ENCODE data around the gene INPP5F. TPM values are rescaled to one million over a fixed set of nuclear protein-coding genes. Genes with fewer than 3 reads are reported as not detected.

The INPP5F gene
- total and polyA plus RNA-seq, 10 of the 15 experiments (the other 5 are each of a cell fraction or from before 2014, with no cell fraction given), result 6.0 to 49.3 (median 34.3) TPM

- TF ChIP-seq ETV6 (conservative IDR thresholded peaks at IDR 0.05 in 1 of 2, IDR thresholded peaks at IDR 0.05 in 1 of 2; ENCODE audit: borderline replicate concordance in 1 of 2, low read depth in 1 of 2) (no peak), LARP7 (IDR thresholded peaks at IDR 0.05) (peak; percentile 86), SMARCA5 (IDR thresholded peaks at IDR 0.05) (peak; percentile 76)
Observed at GRCh38 chr10:119725828-119726675, at the start of gene INPP5F (continued).

- POLR2A ChIA-PET, result no interaction called here
- FAIRE-seq (no peak), DNase-seq (ENCODE audit: low read depth, low spot score) (no peak), ATAC-seq (no peak)
- peaks cover 0 to 18% of the 10 kb centered on the region in 2 experiments; a peak in 2 of 4 replicates for H3K36me3 ChIP-seq (ENCODE audit: control insufficient read depth in 2 of 2, insufficient read depth in 2 of 2, low read length in 1 of 2)
- no peak overlapping the region for H3K27ac ChIP-seq (ENCODE audit: control insufficient read depth, insufficient read depth)
- H3K79me2 ChIP-seq (ENCODE audit: control insufficient read depth, insufficient read depth, low read length), result no peaks in the 10 kb centered on the region
- H3K9me3 ChIP-seq (replicated peaks; ENCODE audit: control insufficient read depth, insufficient read depth, low read length), result no peaks in the 10 kb centered on the region
- CTCF ChIA-PET, result interaction anchor here (1.3 kb wide), 1 partner anchor 10 kb away, joined by 6 read pairs; no protein-coding TSS in a partner anchor
- intact Hi-C loops (cut with micrococcal nuclease; ENCODE audit: unreplicated experiment) (no loop called here), in situ Hi-C loops (cut with MboI) (no loop called here)
- WGBS (ENCODE audit: insufficient coverage, insufficient replicate concordance, low lambda C conversion rate, missing lambda C conversion rate), result 67% methylated on average over 6 of the region's 6 CpGs
- H3K4me3 ChIP-seq, result no peak overlapping the region
- H3K4me2 ChIP-seq (ENCODE audit: control insufficient read depth, insufficient read depth), result no peak overlapping the region
- H4K20me1 ChIP-seq (ENCODE audit: control insufficient read depth, insufficient read depth), result no peaks in the 10 kb centered on the region
- H3K4me1 ChIP-seq (ENCODE audit: control insufficient read depth, insufficient read depth, low read length), result no peaks in the 10 kb centered on the region
- TF ChIP-seq PRDM15 (CRISPR knock-in tag; IDR thresholded peaks at IDR 0.05), result no peak
- no peak for TF ChIP-seq CHD1 (IDR thresholded peaks at IDR 0.05; ENCODE audit: low read depth, low read length)
- no peak for TF ChIP-seq RAD21 (IDR thresholded peaks at IDR 0.05; ENCODE audit: insufficient read depth, low read depth, low read length)
- no peak for TF ChIP-seq ZNF274 (IDR thresholded peaks at IDR 0.05; ENCODE audit: insufficient read depth, insufficient read length)
- no peak for TF ChIP-seq DPF2 (IDR thresholded peaks at IDR 0.05)
- no peak for TF ChIP-seq IRF4 (IDR thresholded peaks at IDR 0.05; ENCODE audit: low read depth, low read length)
- TF ChIP-seq ZBTB40 (IDR thresholded peaks at IDR 0.05; ENCODE audit: borderline replicate concordance), result no peak
- no peak for TF ChIP-seq MAX (IDR thresholded peaks at IDR 0.05; ENCODE audit: low read depth, low read length)
- RAD21 ChIA-PET (ENCODE audit: unreplicated experiment), result no interaction called here
- SMC1A ChIA-PET (ENCODE audit: uncharacterized antibody, unreplicated experiment), result interaction anchor here (2.3 kb wide), 1 partner anchor 9 kb away, joined by 6 read pairs; no protein-coding TSS in a partner anchor
- H3K27me3 ChIP-seq (replicated peaks in 1 of 2; ENCODE audit: control insufficient read depth in 2 of 2, insufficient read depth in 2 of 2, low read length in 1 of 2), result no peaks in the 10 kb centered on the region
- no peak overlapping the region for H3K9ac ChIP-seq (ENCODE audit: control insufficient read depth, insufficient read depth, low read length)
- H2AFZ ChIP-seq (ENCODE audit: control insufficient read depth, low read depth, low read length), result no peak overlapping the region
- TSS peak; percentile 46 for BruUV-seq (replicated peaks)
Observed at GRCh38 chr10:119677126-119677525, 48.7 kb upstream of the INPP5F start.
